ENCODE data around the gene RPS18. TPM values are rescaled to one million over a fixed set of nuclear protein-coding genes. Genes with fewer than 3 reads are reported as not detected.
A peak's percentile ranks its signal among the peaks of the same experiment; 100 is the strongest.

RPS18 gene
- total and polyA plus RNA-seq, 9 of the 15 experiments (the other 6 are each of a cell fraction or from before 2014, with no cell fraction given): 5,023 to 17,516 (median 8,131) TPM

DNA sequence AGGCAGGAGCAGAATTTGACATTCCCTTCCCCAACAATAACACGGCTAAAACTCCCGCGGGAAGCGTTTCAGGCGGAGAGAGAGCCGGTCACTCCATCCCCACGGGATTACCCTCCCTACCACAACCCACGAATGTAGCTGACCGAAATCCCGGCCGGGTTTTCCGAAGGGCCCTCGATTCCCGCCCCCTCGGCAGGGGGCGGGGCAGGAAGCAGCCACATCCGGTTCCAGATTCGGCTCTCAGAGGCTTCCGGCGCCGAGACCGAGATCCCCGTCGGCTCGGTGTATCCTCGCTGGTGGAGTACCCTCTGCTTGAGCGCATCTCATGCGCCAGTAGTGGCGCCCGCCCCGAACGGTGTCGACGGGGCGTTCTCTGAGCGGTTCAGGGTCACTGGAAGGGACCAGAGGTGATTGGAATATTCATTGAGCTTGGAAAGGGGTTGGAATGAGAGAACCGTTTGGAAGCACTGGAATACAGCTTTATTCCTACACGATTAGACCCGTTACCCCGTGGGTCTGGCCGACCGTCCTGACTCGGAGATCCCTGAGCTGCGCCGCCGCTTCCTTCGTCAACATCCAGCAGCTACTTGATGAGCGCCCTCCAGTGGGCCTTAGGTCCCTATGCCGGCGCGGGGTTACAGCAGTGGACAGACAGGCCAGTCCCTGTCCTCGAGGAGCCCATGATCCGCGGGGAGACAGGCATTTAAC, 27.5 kb downstream of the RPS18 start (continued):
- no peak for TF ChIP-seq ZNF766 (CRISPR knock-in tag; conservative IDR thresholded peaks at IDR 0.05)
- peak in 1 of 2 experiments; percentile 9; a peak in 1 of 4 replicates for TF ChIP-seq TBL1XR1 (IDR thresholded peaks at IDR 0.05; ENCODE audit: low read length in 2 of 2)
- TF ChIP-seq POLR2H (tag; IDR thresholded peaks at IDR 0.05; ENCODE audit: low read depth): peak; percentile 95
- peak; percentile 16 for TF ChIP-seq TAL1 (IDR thresholded peaks at IDR 0.05)
- peak; percentile 47 for TF ChIP-seq TCF3 (CRISPR knock-in tag; IDR thresholded peaks at IDR 0.05)
- TF ChIP-seq, protein P1, sequence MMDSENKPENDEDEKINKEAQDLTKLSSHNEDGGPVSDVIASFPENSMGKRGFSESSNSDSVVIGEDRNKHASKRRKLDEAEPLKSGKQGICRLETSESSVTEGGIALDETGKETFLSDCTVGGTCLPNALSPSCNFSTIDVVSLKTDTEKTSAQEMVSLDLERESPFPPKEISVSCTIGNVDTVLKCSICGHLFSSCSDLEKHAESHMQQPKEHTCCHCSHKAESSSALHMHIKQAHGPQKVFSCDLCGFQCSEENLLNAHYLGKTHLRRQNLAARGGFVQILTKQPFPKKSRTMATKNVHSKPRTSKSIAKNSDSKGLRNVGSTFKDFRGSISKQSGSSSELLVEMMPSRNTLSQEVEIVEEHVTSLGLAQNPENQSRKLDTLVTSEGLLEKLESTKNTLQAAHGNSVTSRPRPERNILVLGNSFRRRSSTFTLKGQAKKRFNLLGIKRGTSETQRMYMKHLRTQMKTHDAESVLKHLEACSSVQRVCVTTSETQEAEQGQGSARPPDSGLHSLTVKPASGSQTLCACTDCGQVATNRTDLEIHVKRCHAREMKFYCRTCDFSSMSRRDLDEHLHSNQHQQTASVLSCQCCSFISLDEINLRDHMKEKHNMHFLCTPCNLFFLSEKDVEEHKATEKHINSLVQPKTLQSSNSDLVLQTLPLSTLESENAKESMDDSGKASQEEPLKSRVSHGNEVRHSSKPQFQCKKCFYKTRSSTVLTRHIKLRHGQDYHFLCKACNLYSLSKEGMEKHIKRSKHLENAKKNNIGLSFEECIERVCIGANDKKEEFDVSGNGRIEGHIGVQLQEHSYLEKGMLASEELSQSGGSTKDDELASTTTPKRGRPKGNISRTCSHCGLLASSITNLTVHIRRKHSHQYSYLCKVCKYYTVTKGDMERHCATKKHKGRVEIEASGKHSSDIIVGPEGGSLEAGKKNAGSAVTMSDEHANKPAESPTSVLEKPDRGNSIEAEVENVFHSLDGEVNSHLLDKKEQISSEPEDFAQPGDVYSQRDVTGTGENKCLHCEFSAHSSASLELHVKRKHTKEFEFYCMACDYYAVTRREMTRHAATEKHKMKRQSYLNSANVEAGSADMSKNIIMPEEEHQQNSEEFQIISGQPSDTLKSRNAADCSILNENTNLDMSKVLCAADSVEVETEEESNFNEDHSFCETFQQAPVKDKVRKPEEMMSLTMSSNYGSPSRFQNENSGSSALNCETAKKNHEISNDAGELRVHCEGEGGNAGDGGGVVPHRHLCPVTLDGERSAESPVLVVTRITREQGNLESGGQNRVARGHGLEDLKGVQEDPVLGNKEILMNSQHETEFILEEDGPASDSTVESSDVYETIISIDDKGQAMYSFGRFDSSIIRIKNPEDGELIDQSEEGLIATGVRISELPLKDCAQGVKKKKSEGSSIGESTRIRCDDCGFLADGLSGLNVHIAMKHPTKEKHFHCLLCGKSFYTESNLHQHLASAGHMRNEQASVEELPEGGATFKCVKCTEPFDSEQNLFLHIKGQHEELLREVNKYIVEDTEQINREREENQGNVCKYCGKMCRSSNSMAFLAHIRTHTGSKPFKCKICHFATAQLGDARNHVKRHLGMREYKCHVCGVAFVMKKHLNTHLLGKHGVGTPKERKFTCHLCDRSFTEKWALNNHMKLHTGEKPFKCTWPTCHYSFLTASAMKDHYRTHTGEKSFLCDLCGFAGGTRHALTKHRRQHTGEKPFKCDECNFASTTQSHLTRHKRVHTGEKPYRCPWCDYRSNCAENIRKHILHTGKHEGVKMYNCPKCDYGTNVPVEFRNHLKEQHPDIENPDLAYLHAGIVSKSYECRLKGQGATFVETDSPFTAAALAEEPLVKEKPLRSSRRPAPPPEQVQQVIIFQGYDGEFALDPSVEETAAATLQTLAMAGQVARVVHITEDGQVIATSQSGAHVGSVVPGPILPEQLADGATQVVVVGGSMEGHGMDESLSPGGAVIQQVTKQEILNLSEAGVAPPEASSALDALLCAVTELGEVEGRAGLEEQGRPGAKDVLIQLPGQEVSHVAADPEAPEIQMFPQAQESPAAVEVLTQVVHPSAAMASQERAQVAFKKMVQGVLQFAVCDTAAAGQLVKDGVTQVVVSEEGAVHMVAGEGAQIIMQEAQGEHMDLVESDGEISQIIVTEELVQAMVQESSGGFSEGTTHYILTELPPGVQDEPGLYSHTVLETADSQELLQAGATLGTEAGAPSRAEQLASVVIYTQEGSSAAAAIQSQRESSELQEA (IDR thresholded peaks at IDR 0.05; ENCODE audit: low read depth): 0 out of 2 replicates have a peak, but pooled peaks have one; percentile 25
- TF ChIP-seq, protein P2, sequence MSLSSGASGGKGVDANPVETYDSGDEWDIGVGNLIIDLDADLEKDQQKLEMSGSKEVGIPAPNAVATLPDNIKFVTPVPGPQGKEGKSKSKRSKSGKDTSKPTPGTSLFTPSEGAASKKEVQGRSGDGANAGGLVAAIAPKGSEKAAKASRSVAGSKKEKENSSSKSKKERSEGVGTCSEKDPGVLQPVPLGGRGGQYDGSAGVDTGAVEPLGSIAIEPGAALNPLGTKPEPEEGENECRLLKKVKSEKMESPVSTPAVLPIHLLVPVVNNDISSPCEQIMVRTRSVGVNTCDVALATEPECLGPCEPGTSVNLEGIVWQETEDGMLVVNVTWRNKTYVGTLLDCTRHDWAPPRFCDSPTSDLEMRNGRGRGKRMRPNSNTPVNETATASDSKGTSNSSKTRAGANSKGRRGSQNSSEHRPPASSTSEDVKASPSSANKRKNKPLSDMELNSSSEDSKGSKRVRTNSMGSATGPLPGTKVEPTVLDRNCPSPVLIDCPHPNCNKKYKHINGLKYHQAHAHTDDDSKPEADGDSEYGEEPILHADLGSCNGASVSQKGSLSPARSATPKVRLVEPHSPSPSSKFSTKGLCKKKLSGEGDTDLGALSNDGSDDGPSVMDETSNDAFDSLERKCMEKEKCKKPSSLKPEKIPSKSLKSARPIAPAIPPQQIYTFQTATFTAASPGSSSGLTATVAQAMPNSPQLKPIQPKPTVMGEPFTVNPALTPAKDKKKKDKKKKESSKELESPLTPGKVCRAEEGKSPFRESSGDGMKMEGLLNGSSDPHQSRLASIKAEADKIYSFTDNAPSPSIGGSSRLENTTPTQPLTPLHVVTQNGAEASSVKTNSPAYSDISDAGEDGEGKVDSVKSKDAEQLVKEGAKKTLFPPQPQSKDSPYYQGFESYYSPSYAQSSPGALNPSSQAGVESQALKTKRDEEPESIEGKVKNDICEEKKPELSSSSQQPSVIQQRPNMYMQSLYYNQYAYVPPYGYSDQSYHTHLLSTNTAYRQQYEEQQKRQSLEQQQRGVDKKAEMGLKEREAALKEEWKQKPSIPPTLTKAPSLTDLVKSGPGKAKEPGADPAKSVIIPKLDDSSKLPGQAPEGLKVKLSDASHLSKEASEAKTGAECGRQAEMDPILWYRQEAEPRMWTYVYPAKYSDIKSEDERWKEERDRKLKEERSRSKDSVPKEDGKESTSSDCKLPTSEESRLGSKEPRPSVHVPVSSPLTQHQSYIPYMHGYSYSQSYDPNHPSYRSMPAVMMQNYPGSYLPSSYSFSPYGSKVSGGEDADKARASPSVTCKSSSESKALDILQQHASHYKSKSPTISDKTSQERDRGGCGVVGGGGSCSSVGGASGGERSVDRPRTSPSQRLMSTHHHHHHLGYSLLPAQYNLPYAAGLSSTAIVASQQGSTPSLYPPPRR (CRISPR knock-in tag; IDR thresholded peaks at IDR 0.05; ENCODE audit: borderline replicate concordance): no peak
- no peak for TF ChIP-seq FUS (optimal IDR thresholded peaks at IDR 0.05; ENCODE audit: low read depth, low read length)
- TF ChIP-seq NR3C1 (CRISPR knock-in tag; IDR thresholded peaks at IDR 0.05): no peak
- TF ChIP-seq, protein P3, sequence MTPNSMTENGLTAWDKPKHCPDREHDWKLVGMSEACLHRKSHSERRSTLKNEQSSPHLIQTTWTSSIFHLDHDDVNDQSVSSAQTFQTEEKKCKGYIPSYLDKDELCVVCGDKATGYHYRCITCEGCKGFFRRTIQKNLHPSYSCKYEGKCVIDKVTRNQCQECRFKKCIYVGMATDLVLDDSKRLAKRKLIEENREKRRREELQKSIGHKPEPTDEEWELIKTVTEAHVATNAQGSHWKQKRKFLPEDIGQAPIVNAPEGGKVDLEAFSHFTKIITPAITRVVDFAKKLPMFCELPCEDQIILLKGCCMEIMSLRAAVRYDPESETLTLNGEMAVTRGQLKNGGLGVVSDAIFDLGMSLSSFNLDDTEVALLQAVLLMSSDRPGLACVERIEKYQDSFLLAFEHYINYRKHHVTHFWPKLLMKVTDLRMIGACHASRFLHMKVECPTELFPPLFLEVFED (CRISPR knock-in tag; conservative IDR thresholded peaks at IDR 0.05): no peak
- TF ChIP-seq ZNF699 (CRISPR knock-in tag; IDR thresholded peaks at IDR 0.05; ENCODE audit: insufficient replicate concordance): no peak
- no peak for TF ChIP-seq ZNF134 (CRISPR knock-in tag; conservative IDR thresholded peaks at IDR 0.05)

Measured in K562 (cell line).